ENCODE results near the gene PCGF1. TPM values are rescaled to one million over a fixed set of nuclear protein-coding genes. Genes with fewer than 3 reads are reported as not detected.

Gene PCGF1
- polyA plus RNA-seq (2012; ENCODE audit: missing spikeins) = 17.5 TPM

GRCh38 chr2:74507145-74507925, at the start of gene PCGF1:
Gene PCGF1, minus strand, starts transcription at chr2:74507695. Its CDS starts 27 bp downstream, at chr2:74507668.
- TF ChIP-seq TAF1 (IDR thresholded peaks at IDR 0.05; ENCODE audit: borderline replicate concordance, low read depth, low read length) (peak; percentile 83), POLR2AphosphoS5 (IDR thresholded peaks at IDR 0.05; ENCODE audit: low read depth, low read length) (peak; percentile 85), POLR2A (IDR thresholded peaks at IDR 0.05; ENCODE audit: low read depth, low read length) (peak; percentile 87)
- peak; percentile 93 for DNase-seq (ENCODE audit: insufficient read length)
- peak; percentile 99 for FAIRE-seq

- peak; percentile 41; the same call in 1 of the 2 replicates for TF ChIP-seq POLR2A (IDR thresholded peaks at IDR 0.05; ENCODE audit: low read depth, low read length)
- no peak; the same call in 1 of the 2 replicates for TF ChIP-seq POLR2AphosphoS5 (IDR thresholded peaks at IDR 0.05; ENCODE audit: low read depth, low read length)
- FAIRE-seq = no peak
- no peak for DNase-seq (ENCODE audit: insufficient read length)
Measured at GRCh38 chr2:74556831-74557370, 49.4 kb upstream of the PCGF1 start.

GRCh38 chr2:74556159-74556558, 48.7 kb upstream of the PCGF1 start:
- DNase-seq (ENCODE audit: insufficient read length) (no peak), FAIRE-seq (no peak)
- no peak; the same call in 1 of the 2 replicates for TF ChIP-seq POLR2AphosphoS5 (IDR thresholded peaks at IDR 0.05; ENCODE audit: low read depth, low read length)
- no peak for TF ChIP-seq TAF1 (IDR thresholded peaks at IDR 0.05; ENCODE audit: borderline replicate concordance, low read depth, low read length)
- TF ChIP-seq POLR2A (IDR thresholded peaks at IDR 0.05; ENCODE audit: low read depth, low read length) = no peak

- DNase-seq (ENCODE audit: insufficient read length) (no peak), FAIRE-seq (no peak)
- no peak for TF ChIP-seq POLR2A (IDR thresholded peaks at IDR 0.05; ENCODE audit: low read depth, low read length)
- TF ChIP-seq TAF1 (IDR thresholded peaks at IDR 0.05; ENCODE audit: borderline replicate concordance, low read depth, low read length) = no peak
- no peak for TF ChIP-seq POLR2AphosphoS5 (IDR thresholded peaks at IDR 0.05; ENCODE audit: low read depth, low read length)
Measured at GRCh38 chr2:74555610-74556103, 48.2 kb upstream of the PCGF1 start.

- TF ChIP-seq TAF1 (IDR thresholded peaks at IDR 0.05; ENCODE audit: borderline replicate concordance, low read depth, low read length) (no peak), POLR2A (IDR thresholded peaks at IDR 0.05; ENCODE audit: low read depth, low read length) (no peak; the same call in 1 of the 2 replicates), POLR2AphosphoS5 (IDR thresholded peaks at IDR 0.05; ENCODE audit: low read depth, low read length) (no peak)
- DNase-seq (ENCODE audit: insufficient read length) = no peak
- FAIRE-seq = peak; percentile 71
Measured at GRCh38 chr2:74554820-74555531, 47.5 kb upstream of the PCGF1 start.

GRCh38 chr2:74553892-74554819, 46.7 kb upstream of the PCGF1 start, which contains the start of the genes DOK1 and LOXL3:
Gene DOK1, plus strand, starts transcription at chr2:74554720. Its CDS starts 35 bp downstream, at chr2:74554755.
Gene LOXL3, minus strand, starts transcription at chr2:74553942. Its CDS starts 1,308 bp downstream, at chr2:74552634.
- peak; percentile 35 for TF ChIP-seq POLR2A (IDR thresholded peaks at IDR 0.05; ENCODE audit: low read depth, low read length)
- no peak for TF ChIP-seq POLR2AphosphoS5 (IDR thresholded peaks at IDR 0.05; ENCODE audit: low read depth, low read length)
- TF ChIP-seq TAF1 (IDR thresholded peaks at IDR 0.05; ENCODE audit: borderline replicate concordance, low read depth, low read length) = no peak
- DNase-seq (ENCODE audit: insufficient read length) = peak; percentile 87
- peak; percentile 53 for FAIRE-seq

GRCh38 chr2:74552914-74553811, 45.7 kb upstream of the PCGF1 start:
- TF ChIP-seq TAF1 (IDR thresholded peaks at IDR 0.05; ENCODE audit: borderline replicate concordance, low read depth, low read length) (no peak), POLR2AphosphoS5 (IDR thresholded peaks at IDR 0.05; ENCODE audit: low read depth, low read length) (0 out of 2 replicates have a peak, but pooled peaks have one; percentile 14)
- no peak for DNase-seq (ENCODE audit: insufficient read length)
- peak; percentile 86 for FAIRE-seq

GRCh38 chr2:74551942-74552913, 44.7 kb upstream of the PCGF1 start:
- FAIRE-seq = peak; percentile 70

GRCh38 chr2:74551530-74551929, 44.0 kb upstream of the PCGF1 start:
- FAIRE-seq (no peak), DNase-seq (ENCODE audit: insufficient read length) (no peak)
- TF ChIP-seq POLR2A (IDR thresholded peaks at IDR 0.05; ENCODE audit: low read depth, low read length) (0 out of 2 replicates have a peak, but pooled peaks have one; percentile 3), POLR2AphosphoS5 (IDR thresholded peaks at IDR 0.05; ENCODE audit: low read depth, low read length) (no peak)

More at GRCh38 chr2:74551942-74552913, 44.7 kb upstream of the PCGF1 start:
- no peak for DNase-seq (ENCODE audit: insufficient read length)
- TF ChIP-seq POLR2AphosphoS5 (IDR thresholded peaks at IDR 0.05; ENCODE audit: low read depth, low read length) (no peak), TAF1 (IDR thresholded peaks at IDR 0.05; ENCODE audit: borderline replicate concordance, low read depth, low read length) (peak; percentile 48; the same call in 1 of the 2 replicates)
